Glomerular visceral epithelial cell (primary cell): ENCODE measurements around the gene PELI1.
"Not testable (repeated sequence)": the region's sequence is repeated elsewhere in the genome, so short reads cannot be mapped to it uniquely, and the experiment has no call there.

Source experiments
- DNase-seq: peaks from one replicate; pipeline ENCODE4 v3.0.0-alpha.2; 2016; ENCODE audit errors: extremely low spot score

Gene PELI1

DNA sequence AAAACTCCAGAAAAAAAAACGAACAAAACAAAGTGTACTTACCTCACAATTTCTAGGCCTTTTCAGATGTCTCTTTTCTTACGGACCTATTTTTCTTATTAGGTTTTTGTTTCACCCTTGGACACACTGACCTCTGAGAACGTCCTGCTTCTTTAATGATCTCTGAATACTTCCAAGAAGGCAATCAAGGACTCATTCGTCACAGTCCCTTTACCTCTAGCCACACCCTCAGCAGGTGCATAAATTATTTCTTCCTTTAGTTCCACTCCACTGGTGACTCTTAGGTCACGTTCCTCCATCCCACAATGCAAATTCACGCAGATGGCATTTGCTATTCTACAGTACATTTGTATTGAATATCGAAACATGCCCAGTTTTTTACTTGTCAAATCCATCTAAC is 21.9 kb downstream of the PELI1 start:
- no peak for DNase-seq

DNA sequence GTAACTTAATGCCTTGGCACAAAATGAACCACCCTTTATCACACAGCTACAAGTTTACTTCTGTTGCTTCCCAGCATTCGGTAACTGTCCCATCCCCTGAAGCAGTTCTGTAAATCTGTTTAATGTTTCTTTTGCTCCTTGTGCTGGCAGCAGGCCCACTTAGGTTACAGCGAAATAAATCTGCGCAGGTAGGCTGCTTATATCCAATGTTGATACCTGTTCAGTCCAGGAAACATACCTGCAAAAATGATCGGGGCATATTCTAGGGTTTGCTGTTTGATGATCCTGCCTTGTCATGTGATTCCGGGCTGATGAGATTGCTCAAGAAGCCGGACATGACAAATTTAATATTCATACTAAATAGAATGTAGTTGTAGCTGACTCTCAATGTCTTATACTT is 23.3 kb downstream of the PELI1 start:
- no peak for DNase-seq

DNA sequence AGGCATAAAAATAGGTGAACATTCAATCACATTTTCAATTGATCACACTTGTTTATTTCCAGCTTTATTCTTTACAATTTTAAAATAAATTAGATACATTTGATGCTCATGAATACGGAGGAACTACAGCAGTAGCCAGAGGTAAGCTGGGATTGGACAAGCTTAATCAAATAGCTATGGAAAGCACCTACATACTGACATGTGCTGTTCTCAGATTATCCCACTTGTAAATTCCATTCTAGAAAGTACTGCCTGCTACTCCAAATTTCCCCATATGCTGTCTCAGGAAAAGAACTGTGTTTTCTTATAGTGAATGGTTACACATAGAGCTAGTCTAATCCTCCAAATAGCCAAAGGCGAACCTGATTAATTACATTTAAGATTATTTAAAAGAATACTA is 24.2 kb downstream of the PELI1 start:
- DNase-seq, result no peak

DNA sequence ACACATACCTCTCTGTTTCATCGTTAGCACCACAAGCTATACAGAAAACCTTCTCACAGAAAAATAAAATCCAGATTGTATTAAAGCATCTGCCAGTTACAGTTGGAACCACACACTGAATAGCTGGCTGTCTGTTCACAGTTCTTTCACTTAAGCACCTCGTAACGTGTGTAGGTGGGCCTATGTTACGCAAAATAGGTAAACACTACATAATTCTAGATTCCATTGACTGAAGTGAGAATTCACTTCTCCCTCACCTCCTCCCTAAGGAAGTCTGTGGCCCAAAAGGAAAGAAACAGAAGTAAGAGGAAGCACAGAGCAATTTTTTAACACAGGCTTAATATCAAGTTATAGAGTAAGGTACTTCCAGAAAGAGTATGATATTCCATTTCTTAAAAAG is 24.9 kb downstream of the PELI1 start:
- no peak for DNase-seq

DNA sequence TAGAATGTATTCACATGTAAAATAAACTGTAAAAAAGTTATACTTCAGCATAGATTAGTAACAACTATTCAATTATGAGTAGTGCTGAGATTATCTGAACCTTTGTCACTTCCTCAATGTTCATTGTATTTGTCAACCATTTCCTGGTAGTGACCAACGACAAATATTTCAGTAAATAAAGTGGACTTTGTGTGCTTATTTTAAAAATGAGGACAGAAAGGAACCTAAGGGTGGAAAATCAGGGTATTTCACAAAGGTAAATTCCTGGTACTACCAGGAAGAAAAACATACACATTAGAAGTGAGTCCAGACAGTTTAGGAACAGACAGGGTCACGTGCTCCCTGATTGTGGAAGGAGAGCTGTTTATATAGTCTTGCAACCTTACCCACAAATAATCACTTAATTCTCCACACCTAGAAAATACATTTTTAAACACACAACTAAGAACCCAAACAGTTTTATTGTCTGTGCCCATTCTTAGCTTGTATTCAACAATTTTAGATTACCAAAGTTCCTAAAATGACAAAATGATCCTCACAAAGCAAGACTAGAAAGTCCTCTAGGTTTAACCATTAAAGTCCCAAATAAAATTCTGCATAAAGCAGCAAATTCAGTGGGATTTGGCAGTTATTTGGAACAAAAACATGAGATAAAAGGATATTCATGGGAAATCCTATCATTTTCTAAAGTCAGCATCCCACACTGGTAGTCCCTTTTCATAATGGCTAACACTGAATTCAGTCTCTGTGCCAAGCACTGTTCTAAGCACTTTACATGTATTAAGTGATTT is 28.2 kb downstream of the PELI1 start:
- DNase-seq, result no peak

DNA sequence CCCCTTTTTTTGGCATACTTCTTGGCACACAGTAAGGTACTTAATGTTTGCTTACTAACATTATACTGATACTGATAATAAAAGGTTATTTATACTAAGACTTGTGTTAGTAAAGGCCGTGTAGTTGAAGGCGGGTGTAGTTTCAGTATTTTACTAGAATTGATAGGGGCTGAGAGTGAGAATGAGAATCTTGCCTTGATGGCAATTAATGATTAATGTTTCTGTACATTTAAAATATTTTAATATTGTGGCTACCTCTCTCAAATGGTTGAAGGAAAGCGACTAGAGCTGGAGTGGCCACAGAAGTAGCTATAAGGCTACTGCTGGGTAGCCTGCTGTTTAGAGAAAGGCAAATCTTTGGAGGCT is 29.3 kb downstream of the PELI1 start:
- DNase-seq, result no peak

DNA sequence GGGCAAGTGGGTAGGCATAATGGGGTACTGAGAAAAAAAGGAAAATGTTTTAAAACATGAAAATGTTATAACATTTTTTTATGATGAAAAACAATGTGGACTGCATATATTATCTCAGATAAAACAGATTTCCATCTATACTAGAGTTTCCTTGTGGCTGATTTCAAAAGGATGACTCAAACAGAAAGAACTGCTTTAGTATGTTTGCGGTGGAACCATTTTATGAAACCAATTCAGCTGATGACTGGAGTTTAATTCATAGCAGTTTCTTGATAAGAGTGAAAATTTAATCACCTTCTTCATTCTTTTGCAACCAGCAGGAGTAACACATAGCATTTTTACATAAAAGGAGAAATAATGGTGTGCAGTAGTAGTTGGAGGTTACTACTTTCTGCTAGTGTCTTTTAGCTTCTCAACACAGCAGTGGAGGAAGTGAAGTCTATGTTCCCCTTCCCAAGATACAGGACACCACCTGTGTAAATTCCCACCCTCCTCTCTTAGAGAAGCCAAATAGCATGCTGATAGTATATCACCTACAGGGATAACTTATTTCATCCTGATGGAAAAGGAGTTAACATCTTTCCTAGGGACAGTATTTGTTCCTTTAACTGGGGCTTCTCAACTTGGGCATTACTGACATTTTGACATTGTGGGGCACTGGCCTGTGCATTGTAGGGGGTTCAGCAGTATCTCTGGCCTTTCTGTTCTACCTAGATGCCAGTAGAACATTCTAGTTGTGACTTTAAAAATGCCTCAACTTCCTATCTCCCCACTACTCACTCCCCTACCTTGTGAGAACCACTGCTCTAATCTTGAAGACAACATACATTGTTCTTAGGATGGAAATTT is 29.9 kb downstream of the PELI1 start:
- peak; percentile 48 for DNase-seq

DNA sequence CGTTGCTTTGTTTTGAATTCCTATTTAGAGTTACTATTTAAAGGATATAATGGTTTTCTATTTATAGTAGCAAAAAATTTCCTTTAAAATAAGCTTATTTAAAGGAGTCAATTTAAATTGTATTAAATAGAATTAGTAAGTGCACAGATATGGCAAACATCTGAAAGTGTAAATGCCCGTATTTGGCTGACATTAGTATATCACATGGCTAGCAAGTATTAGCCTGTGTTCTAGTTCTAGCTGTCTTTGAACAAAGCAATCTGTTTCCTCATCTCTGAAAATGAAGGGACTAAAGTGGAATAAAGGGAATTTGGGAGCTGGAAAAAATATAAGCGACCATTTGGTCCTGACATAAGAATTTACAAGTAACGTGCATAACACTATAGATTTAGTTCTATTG is 32.2 kb downstream of the PELI1 start:
- no peak for DNase-seq

DNA sequence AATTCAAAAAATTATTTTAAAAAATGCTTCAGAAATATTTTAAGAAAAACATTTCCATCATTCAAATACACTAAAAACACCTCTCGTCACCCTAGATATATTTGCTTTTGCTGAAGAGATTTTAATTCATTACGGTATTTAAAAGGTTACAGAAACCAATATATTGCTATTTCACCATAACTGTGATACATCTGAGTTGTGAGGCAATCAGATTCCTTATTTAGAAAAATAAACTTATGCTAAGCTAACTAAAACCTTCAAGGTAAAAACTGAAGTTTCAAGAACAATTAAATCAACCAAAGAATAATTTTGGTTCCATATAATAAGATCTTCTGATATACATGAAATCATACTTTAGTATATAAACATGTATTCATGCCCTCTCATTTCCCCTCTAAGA is 32.8 kb downstream of the PELI1 start:
- no peak for DNase-seq

DNA sequence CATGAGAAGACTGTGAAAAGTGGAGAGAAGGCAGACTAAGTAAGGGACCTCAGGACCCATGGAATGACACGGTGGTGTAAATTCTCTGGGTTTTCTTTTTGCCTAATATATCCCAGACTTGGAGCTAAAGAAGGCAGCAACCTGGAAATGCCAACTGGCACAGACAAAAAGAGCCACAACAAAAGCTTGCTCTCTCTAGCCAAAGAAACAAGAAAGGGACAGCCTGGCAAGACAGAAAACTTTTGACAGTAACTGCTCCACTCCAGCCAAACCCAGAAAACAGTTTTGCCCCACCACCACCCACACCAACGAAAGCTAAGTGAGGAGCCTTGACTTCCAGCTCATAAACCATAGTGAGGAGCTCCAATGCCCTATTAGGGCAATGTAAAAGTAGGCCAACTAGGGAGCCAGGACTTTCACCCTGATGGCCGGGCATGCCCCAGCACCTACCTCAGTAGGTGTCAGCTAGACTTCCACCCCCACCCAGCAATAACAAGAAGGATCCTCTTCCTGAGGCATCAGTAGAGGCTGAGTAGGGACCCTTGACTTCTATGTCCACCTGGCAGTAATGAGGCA is 35.5 kb downstream of the PELI1 start:
- DNase-seq, result no peak

DNA sequence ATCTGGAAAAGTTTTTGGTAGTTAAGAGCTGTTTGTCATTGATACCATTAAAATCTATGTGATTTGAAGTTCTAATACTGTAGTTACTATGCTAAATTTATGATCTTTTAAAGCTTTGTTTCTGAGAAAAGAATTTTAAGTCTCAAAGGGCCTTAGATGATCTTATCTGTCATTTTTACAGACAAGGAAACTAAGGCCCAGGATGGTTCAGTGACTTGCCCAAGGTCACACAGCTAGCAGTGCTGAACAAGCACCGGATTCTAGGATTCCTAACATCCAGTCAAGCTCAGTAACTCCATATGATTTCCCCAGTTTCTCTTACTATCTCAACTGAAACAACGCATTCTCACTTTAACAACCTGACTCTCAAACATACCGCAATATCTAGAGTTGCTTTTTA is 37.7 kb downstream of the PELI1 start:
- no peak for DNase-seq

DNA sequence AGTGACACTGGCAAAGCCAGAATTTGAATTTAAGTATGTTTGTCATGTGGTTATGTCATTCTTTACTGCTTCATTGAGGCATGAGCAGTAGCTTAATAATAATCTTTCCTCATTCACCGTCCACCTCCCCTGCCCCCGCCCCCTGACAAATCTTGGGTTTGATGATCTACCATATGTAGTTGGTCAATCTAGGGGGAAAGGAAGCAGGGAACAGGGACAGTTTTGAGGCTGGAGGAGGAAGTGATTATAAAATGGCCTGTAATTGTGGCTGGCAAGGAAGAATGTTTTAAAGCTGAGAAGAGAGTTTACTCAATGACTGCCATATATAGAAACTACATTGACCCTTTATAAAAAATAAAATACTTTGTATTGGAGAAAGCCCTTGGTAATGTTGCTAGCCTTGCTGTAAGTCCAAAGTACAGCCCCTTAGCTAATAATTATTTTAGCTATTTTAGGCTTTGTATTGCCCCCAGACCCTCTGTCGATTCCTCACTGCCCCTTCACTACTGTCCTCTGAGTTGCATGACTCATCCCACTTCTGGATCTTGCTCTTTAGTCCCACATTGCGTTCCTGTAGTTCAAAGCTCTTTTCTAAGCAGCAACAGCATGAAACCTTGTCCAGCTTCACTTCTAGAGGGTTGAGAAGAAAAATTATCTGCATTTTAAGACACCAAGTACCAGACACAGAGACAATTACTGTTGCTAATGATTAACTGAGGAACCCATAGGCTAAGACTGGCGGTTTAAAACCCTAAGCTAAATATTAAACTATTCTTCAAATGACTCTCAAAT is 38.4 kb downstream of the PELI1 start:
- DNase-seq, result peak; percentile 77

DNA sequence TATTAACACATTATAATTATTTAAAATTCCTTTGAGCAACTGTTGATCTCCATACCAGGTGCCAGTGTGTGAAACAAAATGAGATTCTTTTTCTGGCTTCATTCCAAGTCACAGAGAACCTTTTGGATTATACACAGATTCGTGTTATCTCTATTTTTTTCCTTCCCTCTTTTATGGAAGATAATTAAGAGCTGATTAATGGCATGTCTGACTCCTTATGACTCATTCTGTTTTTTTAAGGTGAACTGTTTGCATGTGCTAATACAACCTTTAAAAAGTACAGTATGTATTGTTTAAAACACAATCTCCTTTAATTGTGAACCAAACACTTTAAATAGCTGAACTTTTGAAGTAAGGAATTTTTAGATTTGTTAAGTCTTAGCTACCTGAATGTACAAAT is 39.3 kb downstream of the PELI1 start:
- DNase-seq, result no peak

DNA sequence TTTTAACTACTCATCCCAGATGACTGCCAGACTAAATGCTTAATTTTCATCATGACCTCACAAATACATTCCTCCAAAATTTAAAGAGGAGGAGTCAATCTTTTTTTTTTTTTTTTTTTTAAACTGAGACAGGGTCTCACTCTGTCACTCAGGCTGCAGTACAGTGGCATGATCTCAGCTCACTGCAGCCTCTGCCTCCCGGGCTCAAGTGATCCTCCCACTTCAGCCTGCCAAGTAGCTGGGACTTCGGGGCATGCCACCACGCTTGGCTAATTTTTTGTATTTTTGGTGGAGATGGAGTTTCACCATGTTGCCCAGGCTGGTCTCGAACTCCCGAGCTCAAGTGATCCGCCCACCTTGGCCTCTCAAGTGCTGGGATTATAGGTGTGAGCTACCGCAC is 41.5 kb downstream of the PELI1 start:
- peak; percentile 6 for DNase-seq

DNA sequence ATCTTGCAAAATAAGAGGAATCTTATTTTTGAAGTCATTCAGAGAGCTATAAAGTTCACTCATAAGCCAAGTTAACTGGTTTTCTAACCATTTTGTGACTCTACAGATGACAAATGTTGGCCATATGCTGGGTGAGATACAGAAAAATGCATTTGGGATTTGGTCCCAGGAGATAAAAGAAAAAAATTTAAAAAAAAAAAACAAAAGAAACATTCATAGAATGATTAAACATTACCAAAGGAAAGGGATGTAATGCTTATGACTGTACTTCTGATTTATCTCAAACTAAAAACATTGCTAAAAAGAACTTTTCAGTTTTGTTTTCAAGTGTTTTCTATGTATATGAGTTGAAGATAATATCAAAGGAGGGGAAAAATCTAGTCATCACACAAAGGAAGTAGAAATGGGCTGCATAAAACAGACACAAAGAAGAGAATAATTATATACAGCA is 43.1 kb downstream of the PELI1 start:
- no peak for DNase-seq

DNA sequence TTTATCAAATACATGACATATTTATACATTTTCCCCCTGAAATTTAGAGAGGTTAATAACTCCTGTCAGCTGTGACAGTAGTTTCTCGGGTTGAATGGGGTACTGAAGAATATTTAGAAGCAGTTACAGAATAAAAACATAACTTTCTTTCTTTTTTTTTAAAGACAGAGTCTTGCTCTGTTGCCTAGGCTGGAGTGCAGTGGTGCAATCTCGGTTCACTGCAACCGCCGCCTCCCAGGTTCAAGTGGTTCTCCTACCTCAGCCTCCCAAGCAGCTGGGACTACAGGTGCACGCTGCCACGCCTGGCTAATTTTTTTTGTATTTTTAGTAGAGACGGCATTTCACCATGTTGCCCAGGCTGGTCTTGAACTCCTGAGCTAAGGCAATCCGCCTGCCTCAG is 43.6 kb downstream of the PELI1 start:
- DNase-seq, result not testable (repeated sequence)

DNA sequence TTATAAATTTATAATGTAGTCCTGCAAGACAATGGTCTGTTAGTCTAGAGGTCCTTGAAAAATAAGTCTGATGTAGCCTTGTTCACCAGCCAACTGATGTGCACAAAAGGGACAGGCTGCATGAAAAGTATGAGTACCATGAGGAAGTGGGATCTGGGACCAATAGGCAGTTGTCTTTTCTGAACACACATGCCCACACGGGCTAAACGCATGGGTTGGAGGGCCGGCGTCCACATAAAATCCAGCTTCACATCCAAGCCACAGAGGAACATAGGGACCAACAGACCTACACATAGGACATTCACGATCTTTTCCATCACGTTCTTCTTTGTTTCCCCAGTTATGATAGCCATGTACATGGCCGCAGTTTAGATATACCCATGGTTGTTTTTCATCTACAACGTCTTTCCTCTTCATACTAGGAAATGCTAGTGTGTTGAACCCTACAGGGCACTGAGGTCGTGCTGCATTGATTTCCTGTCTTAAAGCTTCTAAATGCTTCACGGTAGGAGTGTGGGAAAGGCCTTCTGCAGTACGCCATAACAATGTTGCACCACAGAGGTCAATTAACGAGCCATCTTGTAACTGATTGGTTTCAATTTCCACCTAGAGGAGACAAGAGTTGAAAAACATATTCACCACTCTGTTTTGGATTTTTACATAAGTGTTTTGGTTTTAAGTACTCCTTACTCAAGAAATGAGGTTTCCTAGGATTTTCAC is 49.4 kb downstream of the PELI1 start:
- no peak for DNase-seq

DNA sequence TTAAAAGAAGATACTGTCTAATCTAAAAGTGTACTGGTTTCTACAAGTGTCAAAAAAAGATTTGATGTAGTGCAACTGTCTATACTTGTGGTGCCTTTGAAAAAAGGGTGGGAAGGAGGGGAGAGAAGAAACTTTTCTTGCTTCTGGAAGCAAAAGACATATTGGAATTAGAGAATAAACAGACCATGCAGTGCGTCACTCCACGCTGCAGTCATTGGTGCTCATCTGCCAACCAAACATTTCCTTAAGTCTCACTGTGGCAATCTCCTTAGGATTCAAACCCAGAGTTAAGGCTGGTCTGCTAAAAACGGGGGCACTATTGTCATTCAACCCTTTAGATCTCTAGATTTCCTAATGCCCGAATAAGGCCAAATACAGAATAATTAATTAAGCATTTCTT is 50.9 kb downstream of the PELI1 start:
- no peak for DNase-seq

DNA sequence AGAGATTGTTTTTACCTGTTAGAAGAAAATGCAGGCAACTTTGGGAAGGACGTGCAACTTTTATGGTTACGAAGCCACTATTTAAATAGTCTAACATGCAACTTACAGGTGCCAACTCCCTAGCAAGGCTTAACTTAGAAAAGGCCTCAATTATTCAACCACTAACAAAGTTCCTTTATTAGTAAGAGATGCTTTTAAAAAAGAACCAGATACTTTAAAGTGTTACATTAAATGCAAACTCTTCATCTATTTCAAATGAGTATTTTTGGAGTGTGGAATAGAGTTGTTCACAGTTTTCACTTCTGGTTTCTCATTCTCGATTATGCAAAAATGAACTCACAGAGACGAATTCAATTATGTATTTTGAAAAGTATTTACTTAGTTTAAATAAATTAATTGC is 51.7 kb downstream of the PELI1 start:
- DNase-seq, result no peak

DNA sequence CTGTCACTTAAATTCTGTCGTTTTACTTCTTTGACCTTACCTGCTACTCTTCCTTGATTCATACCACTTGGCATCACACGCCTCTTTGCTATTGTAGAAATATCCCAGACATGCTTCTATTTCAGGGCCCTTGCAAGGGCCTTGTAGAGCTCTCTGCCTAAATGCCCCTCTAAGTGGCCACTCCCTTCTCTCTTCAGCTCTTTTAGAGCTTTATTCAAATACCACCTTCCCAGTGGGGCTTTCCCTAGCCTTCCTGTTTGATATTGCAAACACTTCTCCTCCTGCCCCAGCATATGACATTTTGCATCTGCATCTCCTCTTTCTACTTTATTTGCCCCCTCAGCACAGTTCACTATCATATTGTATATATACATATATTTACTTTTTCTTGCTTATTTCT is 54.0 kb downstream of the PELI1 start:
- DNase-seq, result no peak

DNA sequence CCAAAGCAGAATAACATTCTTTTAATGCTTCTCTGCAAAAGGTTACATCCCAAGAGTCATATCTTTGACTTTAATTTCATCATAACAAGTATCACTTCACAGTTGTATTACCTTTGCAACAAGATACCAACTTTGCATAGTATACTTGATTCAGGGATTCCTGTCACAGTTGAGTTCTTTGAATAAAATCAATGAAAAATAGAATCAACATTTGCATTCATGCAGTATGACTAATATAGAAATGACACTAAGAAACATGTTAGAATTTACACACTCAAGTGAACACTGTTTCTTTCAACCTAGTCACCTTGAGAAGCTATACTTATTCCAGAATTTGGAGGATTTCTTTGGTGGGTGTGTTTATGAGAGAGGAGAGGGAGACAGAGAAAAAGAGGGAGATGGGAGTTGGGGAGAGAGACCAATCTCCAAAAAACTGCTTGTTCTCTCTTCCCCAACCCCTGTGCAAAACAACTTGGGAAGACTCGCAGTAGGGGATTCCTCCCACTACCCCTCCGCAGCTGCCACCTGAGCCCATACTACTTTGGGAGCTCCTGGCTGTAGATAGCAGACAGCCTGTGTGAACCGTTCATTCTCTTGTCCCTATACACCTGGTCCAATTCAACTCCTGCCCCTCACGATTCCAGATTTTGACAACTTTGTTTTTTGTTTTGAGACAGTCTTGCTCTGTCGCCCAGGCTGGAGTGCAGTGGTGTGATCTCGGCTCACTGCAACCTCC is 57.7 kb downstream of the PELI1 start:
- DNase-seq, result no peak
